Neural progenitor cell (in vitro differentiated cells): ENCODE data around the gene OR13C2.

Experiments
- EZH2 ChIP-seq: fragments of 200-600 bp; sonication (generic); IDR thresholded peaks from 2 replicates; pipeline ENCODE4 v1.6.1; 2017; ENCODE audit warnings: antibody characterized with exemption, mild to moderate bottlenecking, moderate library complexity
- EZH2phosphoT487 ChIP-seq: fragments of 200-600 bp; sonication (generic); IDR thresholded peaks from 2 replicates; pipeline ENCODE4 v1.6.1; 2017; ENCODE audit warnings: antibody characterized with exemption
- TF ChIP-seq, protein P1 (sequence below): fragments of 200-600 bp; sonication (generic); IDR thresholded peaks from 2 replicates; pipeline ENCODE4 v1.5.1; 2017; ENCODE audit warnings: antibody characterized with exemption, mild to moderate bottlenecking

DNA sequence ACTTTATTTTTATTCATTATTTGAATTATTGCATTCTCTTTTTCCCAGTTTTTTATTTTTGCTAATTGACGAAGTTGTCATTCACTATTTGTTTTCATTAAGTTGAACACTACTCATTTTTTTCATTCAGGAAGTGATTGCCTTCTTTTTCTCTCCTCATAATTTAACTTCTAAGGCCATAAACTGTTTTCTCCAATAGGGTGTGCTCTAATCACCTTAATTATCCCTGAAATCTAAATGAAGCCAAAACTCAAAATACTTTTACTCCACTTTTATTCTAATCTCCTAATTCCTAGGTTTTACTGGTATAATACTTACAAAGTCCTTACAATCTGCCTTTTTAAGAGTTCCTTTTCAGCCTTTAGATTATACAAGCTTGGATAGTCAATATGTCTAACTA is 2.9 kb upstream of the OR13C2 start:
- TF ChIP-seq EZH2 (no peak), EZH2phosphoT487 (no peak)
- TF ChIP-seq, protein P1, sequence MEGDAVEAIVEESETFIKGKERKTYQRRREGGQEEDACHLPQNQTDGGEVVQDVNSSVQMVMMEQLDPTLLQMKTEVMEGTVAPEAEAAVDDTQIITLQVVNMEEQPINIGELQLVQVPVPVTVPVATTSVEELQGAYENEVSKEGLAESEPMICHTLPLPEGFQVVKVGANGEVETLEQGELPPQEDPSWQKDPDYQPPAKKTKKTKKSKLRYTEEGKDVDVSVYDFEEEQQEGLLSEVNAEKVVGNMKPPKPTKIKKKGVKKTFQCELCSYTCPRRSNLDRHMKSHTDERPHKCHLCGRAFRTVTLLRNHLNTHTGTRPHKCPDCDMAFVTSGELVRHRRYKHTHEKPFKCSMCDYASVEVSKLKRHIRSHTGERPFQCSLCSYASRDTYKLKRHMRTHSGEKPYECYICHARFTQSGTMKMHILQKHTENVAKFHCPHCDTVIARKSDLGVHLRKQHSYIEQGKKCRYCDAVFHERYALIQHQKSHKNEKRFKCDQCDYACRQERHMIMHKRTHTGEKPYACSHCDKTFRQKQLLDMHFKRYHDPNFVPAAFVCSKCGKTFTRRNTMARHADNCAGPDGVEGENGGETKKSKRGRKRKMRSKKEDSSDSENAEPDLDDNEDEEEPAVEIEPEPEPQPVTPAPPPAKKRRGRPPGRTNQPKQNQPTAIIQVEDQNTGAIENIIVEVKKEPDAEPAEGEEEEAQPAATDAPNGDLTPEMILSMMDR: peak; percentile 47
